Measurements from ENCODE around the gene SRR.

- TF ChIP-seq EZH2 (IDR thresholded peaks at IDR 0.05; ENCODE audit: borderline replicate concordance, low read depth, low read length, severe bottlenecking) (no peak), POLR2A (IDR thresholded peaks at IDR 0.05; ENCODE audit: low read depth, low read length) (no peak), JUN (IDR thresholded peaks at IDR 0.05; ENCODE audit: borderline replicate concordance, insufficient read depth, insufficient read length, low read depth) (no peak)
Measured at GRCh38 chr17:2321399-2321798, 17.6 kb downstream of the SRR start.

All from endothelial cell of umbilical vein (primary cell).